Skin epidermis (tissue), 12 donors: ENCODE measurements around the gene SGO2.
A peak's percentile ranks its signal among the peaks of the same experiment; 100 is the strongest.
"Not testable (repeated sequence)": the region's sequence is repeated elsewhere in the genome, so short reads cannot be mapped to it uniquely, and the experiment has no call there.

Experiments
- H3K27ac ChIP-seq, 21 experiments: fragments of 200-600 bp; sonication (generic) in 11 of 21; one replicate each; pipeline ENCODE4 v1.5.0; 2020; ENCODE audit warnings: mild to moderate bottlenecking in 3 of 21, inconsistent platforms in 2 of 21, moderate library complexity in 2 of 21
- H3K4me3 ChIP-seq, 7 experiments: fragments of 200-600 bp; sonication (generic) in 2 of 7; one replicate each; pipeline ENCODE4 v1.5.0; 2020; ENCODE audit warnings: inconsistent platforms in 2 of 7, mild to moderate bottlenecking in 2 of 7, moderate library complexity in 1 of 7

SGO2 gene

GRCh38 chr2:200523158-200523557, 2.8 kb upstream of the SGO2 start:
- no peak overlapping the region for H3K4me3 ChIP-seq
- H3K27ac ChIP-seq = no peak overlapping the region

GRCh38 chr2:200523604-200524003, 2.4 kb upstream of the SGO2 start:
- Histone ChIP-seq H3K4me3 (no peak overlapping the region), H3K27ac (no peak overlapping the region)

- Histone ChIP-seq H3K27ac (no peak overlapping the region), H3K4me3 (peak overlapping the region in 3 of 7 experiments; percentile 60 to 93 (median 61))
Observed at GRCh38 chr2:200525066-200525465, 941 bp upstream of the SGO2 start.

- H3K27ac ChIP-seq = peak overlapping the region in 14 of 21 experiments; percentile 24 to 77 (median 56)
- H3K4me3 ChIP-seq = peak overlapping the region; percentile 60 to 93 (median 67)
Observed at GRCh38 chr2:200525551-200525881, 491 bp upstream of the SGO2 start.

- Histone ChIP-seq H3K4me3 (no peak overlapping the region), H3K27ac (no peak overlapping the region)
Observed at GRCh38 chr2:200528228-200528627, 2.2 kb downstream of the SGO2 start.

GRCh38 chr2:200533754-200534153, 7.7 kb downstream of the SGO2 start:
- no peak overlapping the region for H3K4me3 ChIP-seq

GRCh38 chr2:200534572-200534971, 8.6 kb downstream of the SGO2 start:
- no peak overlapping the region for H3K4me3 ChIP-seq
- H3K27ac ChIP-seq = no peak overlapping the region

More at GRCh38 chr2:200533754-200534153, 7.7 kb downstream of the SGO2 start:
- no peak overlapping the region for H3K27ac ChIP-seq

GRCh38 chr2:200538139-200538538, 12.1 kb downstream of the SGO2 start:
- Histone ChIP-seq H3K27ac (no peak overlapping the region), H3K4me3 (no peak overlapping the region)

- no peak overlapping the region for H3K27ac ChIP-seq
Observed at GRCh38 chr2:200540793-200541192, 14.8 kb downstream of the SGO2 start.

GRCh38 chr2:200566596-200566995, 40.6 kb downstream of the SGO2 start:
- H3K4me3 ChIP-seq, H3K27ac ChIP-seq: not testable (repeated sequence)

More at GRCh38 chr2:200540793-200541192, 14.8 kb downstream of the SGO2 start:
- H3K4me3 ChIP-seq = no peak overlapping the region

- no peak overlapping the region for H3K4me3 ChIP-seq
- H3K27ac ChIP-seq = no peak overlapping the region
Observed at GRCh38 chr2:200567932-200568331, 41.9 kb downstream of the SGO2 start.

GRCh38 chr2:200575957-200576356, 50.0 kb downstream of the SGO2 start:
- Histone ChIP-seq H3K27ac (no peak overlapping the region), H3K4me3 (no peak overlapping the region)

- Histone ChIP-seq H3K27ac (no peak overlapping the region), H3K4me3 (no peak overlapping the region)
Observed at GRCh38 chr2:200577027-200577426, 51.0 kb downstream of the SGO2 start.

GRCh38 chr2:200578778-200579177, 52.8 kb downstream of the SGO2 start:
- Histone ChIP-seq H3K4me3 (no peak overlapping the region), H3K27ac (no peak overlapping the region)

GRCh38 chr2:200584639-200585038, 58.6 kb downstream of the SGO2 start:
- Histone ChIP-seq H3K27ac (no peak overlapping the region), H3K4me3 (no peak overlapping the region)

- Histone ChIP-seq H3K27ac (peak overlapping the region in 4 of 21 experiments; percentile 73 to 87 (median 83)), H3K4me3 (peak overlapping the region; percentile 28 to 55 (median 39))
Observed at GRCh38 chr2:200585340-200585729, 59.3 kb downstream of the SGO2 start.

GRCh38 chr2:200585730-200586643, 60.0 kb downstream of the SGO2 start, which contains the start of gene AOX1:
Gene AOX1, plus strand, starts transcription at chr2:200586014. Its CDS starts 95 bp downstream, at chr2:200586109.
- Histone ChIP-seq H3K4me3 (peak within 1 kb of the TSS; percentile 28 to 55 (median 39)), H3K27ac (peak within 1 kb of the TSS in 14 of 21 experiments; percentile 2 to 87 (median 76))

- Histone ChIP-seq H3K27ac (peak overlapping the region in 12 of 21 experiments; percentile 2 to 87 (median 78)), H3K4me3 (peak overlapping the region in 4 of 7 experiments; percentile 31 to 55 (median 42))
Observed at GRCh38 chr2:200586644-200586975, 60.6 kb downstream of the SGO2 start.

GRCh38 chr2:200587007-200587616, 61.1 kb downstream of the SGO2 start:
- Histone ChIP-seq H3K4me3 (peak overlapping the region in 1 of 7 experiments; percentile 55), H3K27ac (peak overlapping the region in 9 of 21 experiments; percentile 4 to 87 (median 79))

- Histone ChIP-seq H3K4me3 (no peak overlapping the region), H3K27ac (no peak overlapping the region)
Observed at GRCh38 chr2:200588076-200588678, 62.2 kb downstream of the SGO2 start.
